Measurements from ENCODE around the gene HDAC4. TPM values are rescaled to one million over a fixed set of nuclear protein-coding genes. Genes with fewer than 3 reads are reported as not detected.

The HDAC4 gene
- total and polyA plus RNA-seq, 8 donors, result 1.7 to 98.8 (median 24.5) TPM

DNA sequence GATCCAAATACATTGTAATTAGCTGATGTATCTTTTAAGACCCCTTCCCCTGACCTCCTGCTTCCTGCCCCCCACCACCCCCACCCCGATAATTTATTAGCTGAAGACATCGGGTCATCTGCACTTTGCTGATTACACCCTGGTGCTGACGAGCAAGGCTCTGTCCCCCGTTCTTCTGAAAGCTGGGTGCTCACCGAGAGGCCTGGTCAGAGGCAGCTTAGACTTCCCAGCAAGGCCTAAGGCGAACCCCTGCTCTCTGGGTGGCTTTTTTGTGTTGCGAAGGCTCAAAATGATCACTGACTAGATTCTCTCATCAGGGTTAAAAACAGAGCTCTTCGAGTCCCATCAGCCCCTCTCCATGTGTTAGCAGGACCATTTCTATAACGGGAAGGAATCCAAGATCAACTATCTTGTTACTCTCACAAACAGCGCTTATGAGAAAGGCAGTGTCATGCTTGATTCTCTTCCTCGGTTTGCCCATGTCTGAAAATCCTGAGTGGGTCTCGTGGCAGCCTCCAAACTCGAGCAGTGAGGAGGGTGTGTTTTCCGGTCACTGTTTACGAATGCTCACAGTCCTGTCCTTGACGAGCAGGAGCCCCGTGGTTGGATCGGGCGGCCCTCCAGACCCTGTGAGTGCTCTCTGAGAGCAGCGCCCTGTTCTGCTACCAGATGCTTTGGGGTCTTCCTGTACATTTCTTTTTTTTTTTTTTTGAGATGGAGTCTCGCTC lies 201.6 kb downstream of the HDAC4 start:
- Histone ChIP-seq H3K4me3 (no peak overlapping the region), H3K36me3 (peaks cover 0 to 32% (median 29%) of the 10 kb centered on the region in 4 donors), H3K27ac (peak overlapping the region in 4 of 5 donors; percentile 39 to 61 (median 54)), H3K9me3 (no peaks in the 10 kb centered on the region), H3K27me3 (no peaks in the 10 kb centered on the region), H3K4me1 (peaks cover 0 to 31% (median 14%) of the 10 kb centered on the region in 4 donors)
- no peak for TF ChIP-seq EP300 (IDR thresholded peaks at IDR 0.05)
- TF ChIP-seq POLR2AphosphoS5 (IDR thresholded peaks at IDR 0.05), result no peak
- TF ChIP-seq POLR2A (IDR thresholded peaks at IDR 0.05), result no peak
- WGBS, 5 donors, result 62 to 83% (median 73%) methylated on average over 20 to 21 of the region's 21 CpGs
- intact Hi-C loops (cut with DNase I; ENCODE audit: low total_unique reads), result no loop called here
- peak in 1 of 2 donors; percentile 54 for DNase-seq

DNA sequence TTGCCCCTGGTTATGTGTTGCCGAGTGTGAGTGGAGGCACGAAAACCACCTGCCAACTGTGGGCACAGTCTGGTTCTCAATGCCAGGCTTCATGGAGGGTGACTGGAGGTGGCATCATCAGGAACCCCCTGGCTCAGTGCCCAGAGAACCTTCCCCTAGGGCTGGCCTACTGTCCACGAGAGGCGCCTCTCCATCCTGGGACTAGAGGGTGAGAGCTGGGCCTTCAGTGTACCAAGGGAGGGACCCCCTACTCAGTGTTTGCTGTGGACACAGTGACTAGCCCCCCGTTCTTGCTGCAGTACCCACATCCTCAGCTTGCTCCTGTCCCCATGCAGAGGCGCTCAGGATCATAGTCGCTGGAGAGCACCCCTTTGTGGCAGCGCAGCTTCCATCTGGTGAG lies 202.6 kb downstream of the HDAC4 start:
- no peak overlapping the region for H3K4me3 ChIP-seq
- peaks cover 0 to 32% (median 29%) of the 10 kb centered on the region in 4 donors for H3K36me3 ChIP-seq
- no peaks in the 10 kb centered on the region for H3K27me3 ChIP-seq
- 85 to 100% (median 92%) methylated on average over 3 to 8 of the region's 8 CpGs for WGBS, 5 donors
- peaks cover 0 to 37% (median 14%) of the 10 kb centered on the region in 4 donors for H3K4me1 ChIP-seq
- H3K9me3 ChIP-seq, result no peaks in the 10 kb centered on the region
- intact Hi-C loops (cut with DNase I; ENCODE audit: low total_unique reads), result no loop called here
- TF ChIP-seq POLR2AphosphoS5 (IDR thresholded peaks at IDR 0.05), result no peak
- no peak for TF ChIP-seq EP300 (IDR thresholded peaks at IDR 0.05)
- TF ChIP-seq POLR2A (IDR thresholded peaks at IDR 0.05), result no peak
- TF ChIP-seq, protein P1, sequence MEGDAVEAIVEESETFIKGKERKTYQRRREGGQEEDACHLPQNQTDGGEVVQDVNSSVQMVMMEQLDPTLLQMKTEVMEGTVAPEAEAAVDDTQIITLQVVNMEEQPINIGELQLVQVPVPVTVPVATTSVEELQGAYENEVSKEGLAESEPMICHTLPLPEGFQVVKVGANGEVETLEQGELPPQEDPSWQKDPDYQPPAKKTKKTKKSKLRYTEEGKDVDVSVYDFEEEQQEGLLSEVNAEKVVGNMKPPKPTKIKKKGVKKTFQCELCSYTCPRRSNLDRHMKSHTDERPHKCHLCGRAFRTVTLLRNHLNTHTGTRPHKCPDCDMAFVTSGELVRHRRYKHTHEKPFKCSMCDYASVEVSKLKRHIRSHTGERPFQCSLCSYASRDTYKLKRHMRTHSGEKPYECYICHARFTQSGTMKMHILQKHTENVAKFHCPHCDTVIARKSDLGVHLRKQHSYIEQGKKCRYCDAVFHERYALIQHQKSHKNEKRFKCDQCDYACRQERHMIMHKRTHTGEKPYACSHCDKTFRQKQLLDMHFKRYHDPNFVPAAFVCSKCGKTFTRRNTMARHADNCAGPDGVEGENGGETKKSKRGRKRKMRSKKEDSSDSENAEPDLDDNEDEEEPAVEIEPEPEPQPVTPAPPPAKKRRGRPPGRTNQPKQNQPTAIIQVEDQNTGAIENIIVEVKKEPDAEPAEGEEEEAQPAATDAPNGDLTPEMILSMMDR (IDR thresholded peaks at IDR 0.05), result no peak
- DNase-seq, result no peak
- H3K27ac ChIP-seq, result peak overlapping the region in 1 of 5 donors; percentile 53

DNA sequence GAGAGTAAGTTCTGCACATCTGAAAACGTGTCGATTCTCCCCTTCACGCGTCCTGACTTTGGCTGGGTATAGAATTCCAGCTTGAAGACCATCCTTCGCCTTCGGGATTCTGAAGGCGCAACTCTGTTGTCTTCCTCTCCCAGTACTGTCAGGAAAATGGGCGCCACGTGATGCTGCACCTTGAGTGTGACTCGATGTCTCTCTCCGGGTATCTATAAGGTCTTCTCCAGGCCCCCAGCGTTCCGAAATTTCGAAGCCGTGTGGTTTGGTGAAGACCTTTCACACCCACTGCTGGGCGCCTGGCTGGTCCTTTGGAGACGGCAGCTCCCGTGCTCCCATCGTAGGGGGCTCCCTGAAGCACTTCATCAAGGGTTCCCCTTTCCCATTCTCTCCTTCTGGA lies 203.7 kb downstream of the HDAC4 start:
- peaks cover 0 to 38% (median 14%) of the 10 kb centered on the region in 4 donors for H3K4me1 ChIP-seq
- WGBS, 5 donors, result 93 to 98% (median 96%) methylated on average over 19 of the region's 19 CpGs
- H3K4me3 ChIP-seq, result no peak overlapping the region
- H3K27ac ChIP-seq, result no peak overlapping the region
- no peaks in the 10 kb centered on the region for H3K27me3 ChIP-seq
- intact Hi-C loops (cut with DNase I; ENCODE audit: low total_unique reads), result no loop called here
- H3K9me3 ChIP-seq, result no peaks in the 10 kb centered on the region
- no peak for TF ChIP-seq POLR2A (IDR thresholded peaks at IDR 0.05)
- TF ChIP-seq EP300 (IDR thresholded peaks at IDR 0.05), result no peak
- no peak for TF ChIP-seq POLR2AphosphoS5 (IDR thresholded peaks at IDR 0.05)
- TF ChIP-seq, protein P1 (IDR thresholded peaks at IDR 0.05), result no peak
- H3K36me3 ChIP-seq, result peaks cover 0 to 32% (median 29%) of the 10 kb centered on the region in 4 donors
- no peak for DNase-seq

DNA sequence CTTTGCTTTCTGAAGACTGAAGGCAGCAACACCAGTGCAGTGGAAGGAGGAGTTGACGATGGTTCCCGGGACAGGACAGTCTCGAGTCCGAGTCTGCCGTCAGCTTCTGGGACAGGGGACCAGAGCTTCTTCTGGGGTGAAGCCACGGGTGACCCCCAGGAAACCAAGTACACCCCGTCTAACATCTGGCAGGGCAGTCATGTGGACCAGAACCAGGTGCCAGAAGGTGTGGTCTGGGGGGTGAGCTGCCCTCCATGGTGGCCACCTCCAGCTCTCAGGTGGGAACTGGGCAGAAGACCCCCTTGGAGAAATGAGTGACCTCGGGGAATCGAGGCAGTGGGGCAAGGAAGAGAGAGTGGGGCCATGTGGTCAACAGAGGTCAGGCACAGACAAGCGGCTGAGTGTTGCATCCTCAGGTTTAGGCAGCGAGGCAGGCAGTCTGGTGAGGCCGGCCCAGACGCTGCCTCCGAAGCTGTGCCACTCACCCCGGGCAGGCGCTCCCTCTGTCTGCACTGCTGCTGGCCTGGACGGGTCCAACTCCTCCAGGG lies 204.3 kb downstream of the HDAC4 start:
- 90 to 96% (median 94%) methylated on average over 17 of the region's 17 CpGs for WGBS, 5 donors
- Histone ChIP-seq H3K9me3 (no peaks in the 10 kb centered on the region), H3K27ac (no peak overlapping the region), H3K27me3 (no peaks in the 10 kb centered on the region), H3K4me3 (no peak overlapping the region), H3K4me1 (peaks cover 0 to 32% (median 11%) of the 10 kb centered on the region in 4 donors), H3K36me3 (peaks cover 0 to 32% (median 29%) of the 10 kb centered on the region in 4 donors)
- TF ChIP-seq EP300 (IDR thresholded peaks at IDR 0.05) (no peak), POLR2AphosphoS5 (IDR thresholded peaks at IDR 0.05) (no peak)
- peak in 1 of 2 donors; percentile 20 for DNase-seq
- intact Hi-C loops (cut with DNase I; ENCODE audit: low total_unique reads), result no loop called here

DNA sequence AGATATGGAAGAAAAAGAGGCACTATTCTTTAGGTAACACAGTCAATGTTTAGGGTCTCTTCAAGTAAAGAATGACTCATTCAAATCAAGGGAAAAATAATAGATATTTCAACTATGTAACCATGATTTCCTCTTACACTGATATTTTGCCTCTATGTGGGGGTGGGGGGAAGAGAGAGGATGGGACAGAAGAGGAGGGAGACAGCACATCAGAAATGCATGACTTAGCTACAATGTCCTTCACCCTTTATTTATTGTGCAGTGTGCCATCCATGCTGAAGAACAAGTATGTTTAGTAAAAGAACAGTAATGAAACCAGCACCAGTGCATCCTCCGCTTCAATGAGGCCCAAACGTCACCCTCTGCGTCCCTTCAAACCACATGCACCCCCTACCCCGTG lies 204.8 kb downstream of the HDAC4 start:
- H3K36me3 ChIP-seq, result peaks cover 0 to 32% (median 29%) of the 10 kb centered on the region in 4 donors
- DNase-seq, result no peak
- intact Hi-C loops (cut with DNase I; ENCODE audit: low total_unique reads), result no loop called here
- H3K4me1 ChIP-seq, result peaks cover 0 to 27% (median 9%) of the 10 kb centered on the region in 4 donors
- H3K27me3 ChIP-seq, result no peaks in the 10 kb centered on the region
- no peak overlapping the region for H3K4me3 ChIP-seq
- no peak for TF ChIP-seq POLR2AphosphoS5 (IDR thresholded peaks at IDR 0.05)
- no peak for TF ChIP-seq EP300 (IDR thresholded peaks at IDR 0.05)
- no peak for TF ChIP-seq POLR2A (IDR thresholded peaks at IDR 0.05)
- TF ChIP-seq, protein P1 (IDR thresholded peaks at IDR 0.05), result no peak
- H3K27ac ChIP-seq, result no peak overlapping the region
- WGBS, 5 donors, result 82 to 97% (median 92%) methylated on average over 4 of the region's 4 CpGs
- H3K9me3 ChIP-seq, result no peaks in the 10 kb centered on the region

All from stomach (tissue), 9 donors.